HG03521 (cell line): ENCODE results near the gene C14orf180.

ENCODE experiments used
- ATAC-seq: cut with Tn5 transposase; IDR thresholded peaks from one replicate; pipeline ENCODE4 v1.9.1; 2021; ENCODE audit warnings: mild to moderate bottlenecking, moderate library complexity; ENCODE audit not compliant: unreplicated experiment

Gene C14orf180

GRCh38 chr14:104560586-104560945 is 19.0 kb upstream of the C14orf180 start:
- no peak for ATAC-seq

- ATAC-seq, result no peak
Measured at GRCh38 chr14:104561124-104561557, 18.4 kb upstream of the C14orf180 start.

- ATAC-seq, result no peak
Measured at GRCh38 chr14:104561632-104562495, 17.7 kb upstream of the C14orf180 start.

- ATAC-seq, result no peak
Measured at GRCh38 chr14:104562606-104563005, 17.0 kb upstream of the C14orf180 start.

GRCh38 chr14:104563191-104563741 is 16.3 kb upstream of the C14orf180 start:
- ATAC-seq, result no peak

- ATAC-seq, result no peak
Measured at GRCh38 chr14:104563742-104564615, 15.6 kb upstream of the C14orf180 start.

GRCh38 chr14:104564744-104565679 is 14.6 kb upstream of the C14orf180 start:
- ATAC-seq, result no peak

GRCh38 chr14:104567141-104567956 is 12.2 kb upstream of the C14orf180 start:
- ATAC-seq, result no peak

- ATAC-seq, result no peak
Measured at GRCh38 chr14:104567957-104568225, 11.7 kb upstream of the C14orf180 start.

- no peak for ATAC-seq
Measured at GRCh38 chr14:104568620-104569019, 10.9 kb upstream of the C14orf180 start.

- ATAC-seq, result no peak
Measured at GRCh38 chr14:104569435-104569834, 10.1 kb upstream of the C14orf180 start.

- ATAC-seq, result no peak
Measured at GRCh38 chr14:104571246-104571645, 8.3 kb upstream of the C14orf180 start.

- no peak for ATAC-seq
Measured at GRCh38 chr14:104572024-104572626, 7.4 kb upstream of the C14orf180 start.

- no peak for ATAC-seq
Measured at GRCh38 chr14:104572668-104573067, 6.9 kb upstream of the C14orf180 start.

GRCh38 chr14:104573930-104574329 is 5.6 kb upstream of the C14orf180 start:
- no peak for ATAC-seq

GRCh38 chr14:104574536-104574935 is 5.0 kb upstream of the C14orf180 start:
- ATAC-seq, result no peak

GRCh38 chr14:104574978-104575583 is 4.5 kb upstream of the C14orf180 start:
- ATAC-seq, result no peak

- no peak for ATAC-seq
Measured at GRCh38 chr14:104576232-104576969, 3.2 kb upstream of the C14orf180 start.
